SHP77 (cell line): ENCODE results near the gene TRPM2.

Experiments used
- DNase-seq, 2 experiments: peaks; one replicate each; lab custom pipeline; 2025; lab: John Stamatoyannopoulos, UW

Gene TRPM2

GRCh38 chr21:44429894-44430293 lies 76.5 kb downstream of the TRPM2 start:
- no peak for DNase-seq

- no peak for DNase-seq
Observed at GRCh38 chr21:44431300-44431699, 77.9 kb downstream of the TRPM2 start.

- DNase-seq: no peak
Observed at GRCh38 chr21:44432841-44433790, 79.7 kb downstream of the TRPM2 start.

- DNase-seq: no peak
Observed at GRCh38 chr21:44433791-44434567, 80.6 kb downstream of the TRPM2 start.

GRCh38 chr21:44434568-44434925 lies 81.1 kb downstream of the TRPM2 start:
- DNase-seq: no peak

- no peak for DNase-seq
Observed at GRCh38 chr21:44434936-44435635, 81.7 kb downstream of the TRPM2 start.

GRCh38 chr21:44436111-44436611 lies 82.7 kb downstream of the TRPM2 start:
- DNase-seq: no peak

GRCh38 chr21:44436958-44437357 lies 83.5 kb downstream of the TRPM2 start:
- DNase-seq: no peak

- no peak for DNase-seq
Observed at GRCh38 chr21:44437371-44437695, 83.9 kb downstream of the TRPM2 start.

- DNase-seq: no peak
Observed at GRCh38 chr21:44437696-44438431, 84.4 kb downstream of the TRPM2 start.

GRCh38 chr21:44438531-44439210 lies 85.2 kb downstream of the TRPM2 start:
- DNase-seq: no peak

GRCh38 chr21:44439211-44439600 lies 85.8 kb downstream of the TRPM2 start:
- no peak for DNase-seq

GRCh38 chr21:44440241-44441040 lies 87.0 kb downstream of the TRPM2 start:
- no peak for DNase-seq

GRCh38 chr21:44441041-44441400 lies 87.6 kb downstream of the TRPM2 start:
- no peak for DNase-seq

GRCh38 chr21:44441581-44442265 lies 88.3 kb downstream of the TRPM2 start:
- no peak for DNase-seq

GRCh38 chr21:44442266-44443125 lies 89.1 kb downstream of the TRPM2 start:
- DNase-seq: no peak

GRCh38 chr21:44443291-44443890 lies 90.0 kb downstream of the TRPM2 start:
- no peak for DNase-seq

- DNase-seq: no peak
Observed at GRCh38 chr21:44443891-44444285, 90.5 kb downstream of the TRPM2 start.
